ENCODE data around the gene POLR3H.

DNA sequence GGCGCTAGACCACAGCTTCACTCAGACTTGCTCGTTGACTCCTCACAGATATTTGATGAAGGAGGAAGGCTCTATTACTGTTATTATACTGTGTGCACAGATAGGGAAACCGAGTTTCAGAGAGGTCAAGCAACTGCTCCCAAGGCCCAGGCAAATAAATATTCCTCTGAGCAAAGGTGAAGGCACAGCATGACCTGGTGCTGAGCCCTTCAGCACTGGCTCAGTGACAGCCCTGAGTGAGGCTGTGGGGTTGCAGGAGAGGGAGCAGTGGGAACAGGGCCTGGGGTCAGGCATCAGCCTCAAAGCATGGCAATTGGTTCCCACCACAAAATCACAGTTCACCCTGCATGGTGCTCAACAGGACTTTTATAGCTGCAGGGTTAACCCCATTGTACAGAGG, 7.1 kb downstream of the POLR3H start:
- TF ChIP-seq POLR2A (IDR thresholded peaks at IDR 0.05; ENCODE audit: low read depth, low read length) (no peak), POLR2AphosphoS5 (IDR thresholded peaks at IDR 0.05; ENCODE audit: low read depth, low read length) (no peak), TAF1 (IDR thresholded peaks at IDR 0.05; ENCODE audit: low read depth, low read length) (no peak), POU2F2 (IDR thresholded peaks at IDR 0.05; ENCODE audit: low read depth, low read length) (no peak), SPI1 (IDR thresholded peaks at IDR 0.05; ENCODE audit: low read depth, low read length) (no peak)

All from GM12891 (cell line).